ENCODE results near the gene LIN7B. TPM values are rescaled to one million over a fixed set of nuclear protein-coding genes. Genes with fewer than 3 reads are reported as not detected.
A peak's percentile ranks its signal among the peaks of the same experiment; 100 is the strongest.

Gene LIN7B
- total and polyA plus RNA-seq, 4 experiments from 2014 or later, result 4.4 to 18.6 (median 11.5) TPM

DNA sequence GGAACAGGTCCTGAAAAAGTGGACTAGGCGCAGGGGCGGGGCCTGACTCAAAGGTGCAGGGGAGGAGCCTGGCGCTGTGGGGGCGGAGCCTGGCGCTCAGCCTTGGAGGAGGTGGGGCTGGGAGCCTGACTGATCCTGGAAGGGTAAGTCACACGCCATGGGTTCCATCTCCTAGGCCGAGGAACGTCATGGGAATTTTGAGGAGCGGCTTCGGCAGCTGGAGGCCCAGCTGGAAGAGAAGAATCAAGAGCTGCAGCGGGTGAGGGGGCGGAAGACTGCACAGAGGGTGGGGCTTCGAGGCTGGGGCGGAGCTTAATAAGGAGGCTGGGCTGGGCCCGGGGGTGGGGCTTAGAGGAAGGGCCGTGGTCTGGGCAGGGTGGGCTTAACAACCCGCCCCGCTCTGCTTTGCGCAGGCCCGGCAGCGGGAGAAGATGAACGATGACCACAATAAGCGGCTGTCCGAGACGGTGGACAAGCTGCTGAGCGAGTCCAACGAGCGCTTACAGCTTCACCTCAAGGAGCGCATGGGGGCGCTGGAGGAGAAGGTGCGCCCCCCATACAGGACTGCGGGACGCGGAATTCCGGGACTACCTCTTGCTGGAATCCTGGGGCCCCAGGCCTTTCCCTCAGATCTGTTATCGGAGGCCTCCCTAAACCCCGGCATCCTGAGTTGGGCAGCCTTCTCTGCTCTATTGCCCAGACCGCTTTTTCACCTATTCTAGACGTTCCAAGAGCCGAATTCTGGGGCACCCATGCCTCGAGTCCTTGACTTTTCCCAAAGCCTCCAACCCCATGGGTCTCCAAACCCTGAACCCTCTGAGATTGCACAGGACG, 19.7 kb downstream of the LIN7B start:
- Histone ChIP-seq H3K27me3 (ENCODE audit: insufficient read depth, low read length) (no peaks in the 10 kb centered on the region), H3K9me3 (ENCODE audit: control insufficient read depth in 1 of 2, low read length in 2 of 2) (no peaks in the 10 kb centered on the region), H3K36me3 (ENCODE audit: insufficient read depth, low read length) (no peaks in the 10 kb centered on the region), H3K4me3 (ENCODE audit: low read length in 2 of 2) (peak overlapping the region in 1 of 2 donors; percentile 15), H3K27ac (ENCODE audit: low read depth, low read length) (no peak overlapping the region), H3K4me1 (ENCODE audit: insufficient read depth, low read length) (peaks cover 11% of the 10 kb centered on the region)
- Mint-ChIP-seq H3K4me3 (peak overlapping the region; percentile 13 to 81 (median 55)), H3K36me3 (no peaks in the 10 kb centered on the region), H3K27ac (peak overlapping the region in 2 of 7 donors; percentile 68 to 82), H3K27me3 (peaks cover 4 to 10% of the 10 kb centered on the region in 2 donors), H3K4me1 (peaks cover 2 to 29% (median 12%) of the 10 kb centered on the region in 4 donors), H3K9me3 (no peaks in the 10 kb centered on the region)
- intact Hi-C loops (cut with micrococcal nuclease), result no loop called here
- POLR2A ChIA-PET (ENCODE audit: partially characterized antibody), result interaction anchor here (1.0 to 1.5 kb wide), 2 partner anchors 14 to 17 kb away, joined by 3 to 5 read pairs; no protein-coding TSS in a partner anchor
- CTCF ChIA-PET (ENCODE audit: partially characterized antibody), result interaction anchor here (1.1 to 2.2 kb wide), 2 partner anchors 21 to 36 kb away, joined by 3 to 9 read pairs; no protein-coding TSS in a partner anchor
- DNase-seq, result peak in 3 of 5 donors; percentile 34 to 56 (median 47)

- CTCF ChIA-PET (ENCODE audit: partially characterized antibody), result interaction anchor here (0.8 kb wide), 1 partner anchor 9 kb away, joined by 3 read pairs; no protein-coding TSS in a partner anchor
- intact Hi-C loops (cut with micrococcal nuclease), result no loop called here
- Mint-ChIP-seq H3K4me1 (peaks cover 0 to 18% (median 10%) of the 10 kb centered on the region in 4 donors), H3K27me3 (peaks cover 4 to 10% of the 10 kb centered on the region in 2 donors), H3K9me3 (no peaks in the 10 kb centered on the region), H3K4me3 (peak overlapping the region in 1 of 8 donors; percentile 39), H3K27ac (no peak overlapping the region), H3K36me3 (no peaks in the 10 kb centered on the region)
- no peaks in the 10 kb centered on the region for H3K27me3 ChIP-seq (ENCODE audit: insufficient read depth, low read length)
- no peak overlapping the region for H3K4me3 ChIP-seq (ENCODE audit: low read length in 2 of 2)
- H3K27ac ChIP-seq (ENCODE audit: low read depth, low read length), result no peak overlapping the region
- POLR2A ChIA-PET (ENCODE audit: partially characterized antibody), result no interaction called here
- H3K9me3 ChIP-seq (ENCODE audit: control insufficient read depth in 1 of 2, low read length in 2 of 2), result no peaks in the 10 kb centered on the region
- H3K36me3 ChIP-seq (ENCODE audit: insufficient read depth, low read length), result no peaks in the 10 kb centered on the region
- H3K4me1 ChIP-seq (ENCODE audit: insufficient read depth, low read length), result peaks cover 9% of the 10 kb centered on the region
- DNase-seq, result peak in 1 of 5 donors; percentile 14
These were observed 21.5 kb downstream of the LIN7B start for GRCh38 chr19:49135686-49136085.

GRCh38 chr19:49136771-49137171, 22.6 kb downstream of the LIN7B start:
- Histone ChIP-seq H3K4me1 (ENCODE audit: insufficient read depth, low read length) (peaks cover 9% of the 10 kb centered on the region), H3K9me3 (ENCODE audit: control insufficient read depth in 1 of 2, low read length in 2 of 2) (no peaks in the 10 kb centered on the region), H3K27me3 (ENCODE audit: insufficient read depth, low read length) (no peaks in the 10 kb centered on the region), H3K36me3 (ENCODE audit: insufficient read depth, low read length) (no peaks in the 10 kb centered on the region), H3K27ac (ENCODE audit: low read depth, low read length) (no peak overlapping the region), H3K4me3 (ENCODE audit: low read length in 2 of 2) (no peak overlapping the region)
- intact Hi-C loops (cut with micrococcal nuclease), result no loop called here
- no peaks in the 10 kb centered on the region for H3K9me3 Mint-ChIP-seq
- no peaks in the 10 kb centered on the region for H3K36me3 Mint-ChIP-seq
- peaks cover 4 to 22% (median 15%) of the 10 kb centered on the region in 4 donors for H3K4me1 Mint-ChIP-seq
- no peak overlapping the region for H3K4me3 Mint-ChIP-seq
- peaks cover 4 to 10% of the 10 kb centered on the region in 2 donors for H3K27me3 Mint-ChIP-seq
- peak in 1 of 5 donors; percentile 23 for DNase-seq
- POLR2A ChIA-PET (ENCODE audit: partially characterized antibody), result no interaction called here
- no peak overlapping the region for H3K27ac Mint-ChIP-seq
- CTCF ChIA-PET (ENCODE audit: partially characterized antibody), result no interaction called here

- no peaks in the 10 kb centered on the region for H3K9me3 ChIP-seq (ENCODE audit: control insufficient read depth in 1 of 2, low read length in 2 of 2)
- no peak overlapping the region for H3K27ac ChIP-seq (ENCODE audit: low read depth, low read length)
- H3K36me3 ChIP-seq (ENCODE audit: insufficient read depth, low read length), result no peaks in the 10 kb centered on the region
- no peaks in the 10 kb centered on the region for H3K36me3 Mint-ChIP-seq
- H3K4me3 ChIP-seq (ENCODE audit: low read length in 2 of 2), result no peak overlapping the region
- H3K27me3 ChIP-seq (ENCODE audit: insufficient read depth, low read length), result peaks cover 7% of the 10 kb centered on the region
- H3K4me1 ChIP-seq (ENCODE audit: insufficient read depth, low read length), result peaks cover 12% of the 10 kb centered on the region
- peaks cover 0 to 3% (median 0%) of the 10 kb centered on the region in 8 donors for H3K9me3 Mint-ChIP-seq
- POLR2A ChIA-PET (ENCODE audit: partially characterized antibody), result no interaction called here
- intact Hi-C loops (cut with micrococcal nuclease), result no loop called here
- no peak overlapping the region for H3K4me3 Mint-ChIP-seq
- peaks cover 11 to 16% of the 10 kb centered on the region in 2 donors for H3K27me3 Mint-ChIP-seq
- CTCF ChIA-PET (ENCODE audit: partially characterized antibody), result interaction anchor here (1.5 kb wide), 1 partner anchor 43 kb away, joined by 3 read pairs; no protein-coding TSS in a partner anchor
- DNase-seq, result peak in 1 of 5 donors; percentile 12
- peak overlapping the region in 1 of 7 donors; percentile 33 for H3K27ac Mint-ChIP-seq
- peaks cover 12 to 24% (median 20%) of the 10 kb centered on the region in 4 donors for H3K4me1 Mint-ChIP-seq
These were observed 26.8 kb downstream of the LIN7B start for GRCh38 chr19:49140951-49141350.

DNA sequence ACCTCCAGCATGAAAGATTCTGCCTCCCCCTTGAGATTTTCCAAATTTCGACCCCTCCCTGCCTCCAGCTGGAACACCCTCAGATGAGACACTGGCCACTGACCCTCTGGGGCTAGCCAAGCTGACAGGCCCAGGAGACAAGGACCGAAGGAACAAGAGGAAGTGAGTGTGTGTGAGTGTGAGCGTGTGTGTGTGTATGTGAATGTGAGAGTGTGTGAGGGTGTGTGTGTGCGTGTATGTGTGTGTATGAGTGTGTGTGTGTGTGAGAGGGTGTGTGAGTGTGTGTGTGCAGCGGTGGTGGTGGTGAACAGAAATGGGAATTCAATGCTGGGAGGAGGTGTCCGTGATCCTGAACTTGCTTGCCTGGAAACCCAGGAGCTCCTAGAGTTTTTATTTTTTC, 27.2 kb downstream of the LIN7B start:
- H3K4me1 ChIP-seq (ENCODE audit: insufficient read depth, low read length), result peaks cover 16% of the 10 kb centered on the region
- H3K9me3 ChIP-seq (ENCODE audit: control insufficient read depth in 1 of 2, low read length in 2 of 2), result no peaks in the 10 kb centered on the region
- peaks cover 7% of the 10 kb centered on the region for H3K27me3 ChIP-seq (ENCODE audit: insufficient read depth, low read length)
- Mint-ChIP-seq H3K36me3 (no peaks in the 10 kb centered on the region), H3K27ac (peak overlapping the region in 1 of 7 donors; percentile 33), H3K9me3 (peaks cover 0 to 3% (median 0%) of the 10 kb centered on the region in 8 donors), H3K4me3 (peak overlapping the region in 1 of 8 donors; percentile 14), H3K27me3 (peaks cover 13 to 20% of the 10 kb centered on the region in 2 donors), H3K4me1 (peaks cover 12 to 24% (median 21%) of the 10 kb centered on the region in 4 donors)
- no peaks in the 10 kb centered on the region for H3K36me3 ChIP-seq (ENCODE audit: insufficient read depth, low read length)
- POLR2A ChIA-PET (ENCODE audit: partially characterized antibody), result no interaction called here
- no peak overlapping the region for H3K4me3 ChIP-seq (ENCODE audit: low read length in 2 of 2)
- H3K27ac ChIP-seq (ENCODE audit: low read depth, low read length), result no peak overlapping the region
- intact Hi-C loops (cut with micrococcal nuclease), result no loop called here
- DNase-seq, result peak in 1 of 5 donors; percentile 4
- CTCF ChIA-PET (ENCODE audit: partially characterized antibody), result interaction anchor here (1.5 kb wide), 1 partner anchor 43 kb away, joined by 3 read pairs; no protein-coding TSS in a partner anchor

GRCh38 chr19:49142866-49143335, 28.7 kb downstream of the LIN7B start:
- H3K36me3 ChIP-seq (ENCODE audit: insufficient read depth, low read length), result no peaks in the 10 kb centered on the region
- intact Hi-C loops (cut with micrococcal nuclease), result no loop called here

More at GRCh38 chr19:49142866-49143335, 28.7 kb downstream of the LIN7B start:
- ChIA-PET CTCF (ENCODE audit: partially characterized antibody) (interaction anchor here (7.1 kb wide), 1 partner anchor 45 kb away, joined by 83 read pairs; no protein-coding TSS in a partner anchor), POLR2A (ENCODE audit: partially characterized antibody) (no interaction called here)
- Mint-ChIP-seq H3K9me3 (peaks cover 0 to 3% (median 0%) of the 10 kb centered on the region in 8 donors), H3K27me3 (peaks cover 13 to 18% of the 10 kb centered on the region in 2 donors), H3K36me3 (no peaks in the 10 kb centered on the region), H3K4me1 (peaks cover 12 to 24% (median 20%) of the 10 kb centered on the region in 4 donors), H3K27ac (no peak overlapping the region), H3K4me3 (peak overlapping the region; percentile 36 to 78 (median 63))
- Histone ChIP-seq H3K27ac (ENCODE audit: low read depth, low read length) (no peak overlapping the region), H3K4me3 (ENCODE audit: low read length in 2 of 2) (peak overlapping the region in 1 of 2 donors; percentile 37), H3K9me3 (ENCODE audit: control insufficient read depth in 1 of 2, low read length in 2 of 2) (no peaks in the 10 kb centered on the region), H3K4me1 (ENCODE audit: insufficient read depth, low read length) (peaks cover 16% of the 10 kb centered on the region), H3K27me3 (ENCODE audit: insufficient read depth, low read length) (peaks cover 7% of the 10 kb centered on the region)
- DNase-seq, result peak in 3 of 5 donors; percentile 22 to 49 (median 44)
